Small intestine (tissue), 16 donors: ENCODE measurements around the gene SOAT2. TPM values are rescaled to one million over a fixed set of nuclear protein-coding genes. Genes with fewer than 3 reads are reported as not detected.

Source experiments
- DNase-seq, 2 donors: peaks; one replicate each; pipeline versions ENCODE4 v3.0.0 to v3.0.0-alpha.2; 2013
- FAIRE-seq: peaks from 2 replicates; lab custom pipeline; 2012; peaks lifted over from hg19 to GRCh38; lab: Jason Lieb, UNC
- H3K27ac ChIP-seq, 3 donors: one replicate each; pipeline ENCODE4 v1.5.1; 2013; ENCODE audit warnings: low read length in 2 of 3, mild to moderate bottlenecking in 2 of 3, control low read depth in 1 of 3, inconsistent platforms in 1 of 3, low read depth in 1 of 3, moderate library complexity in 1 of 3
- H3K27me3 ChIP-seq, 3 donors: one replicate each; pipeline ENCODE4 v1.6.1; 2013; ENCODE audit warnings: low read length in 3 of 3, inconsistent platforms in 1 of 3; ENCODE audit not compliant: control insufficient read depth in 3 of 3, insufficient read depth in 3 of 3
- H3K36me3 ChIP-seq, 3 donors: one replicate each; pipeline ENCODE4 v1.6.1; 2013; ENCODE audit warnings: low read length in 3 of 3, inconsistent platforms in 1 of 3, low read depth in 1 of 3, mild to moderate bottlenecking in 1 of 3, moderate library complexity in 1 of 3; ENCODE audit not compliant: control insufficient read depth in 3 of 3, insufficient read depth in 2 of 3
- H3K4me1 ChIP-seq, 3 donors: one replicate each; pipeline ENCODE4 v1.6.1; 2013; ENCODE audit warnings: low read length in 2 of 3, inconsistent platforms in 1 of 3, low read depth in 1 of 3, mild to moderate bottlenecking in 1 of 3, moderate library complexity in 1 of 3; ENCODE audit not compliant: control insufficient read depth in 3 of 3, insufficient read depth in 2 of 3
- H3K4me3 ChIP-seq, 3 donors: one replicate each; pipeline ENCODE4 v1.5.1; 2013; ENCODE audit warnings: low read length in 3 of 3, control low read depth in 1 of 3, inconsistent platforms in 1 of 3, low read depth in 1 of 3, mild to moderate bottlenecking in 1 of 3, moderate library complexity in 1 of 3
- H3K9me3 ChIP-seq, 2 donors: one replicate each; pipeline ENCODE4 v1.6.1; 2013; ENCODE audit warnings: low read depth in 1 of 2, low read length in 1 of 2; ENCODE audit not compliant: control insufficient read depth in 2 of 2, insufficient read depth in 1 of 2
- WGBS, 3 donors: extraction: QIAGEN DNeasy Blood & Tissue Kit; methylation state at CpG; one replicate each; pipeline ENCODE4 v1.1.7; 2013; 5-methylcytosine and 5-hydroxymethylcytosine counted together
- long read RNA-seq, 10 donors: transcript quantifications; one replicate each; lab custom pipeline, GENCODE V29; 2026
- polyA plus RNA-seq, 4 donors: library from polyadenylated mRNA; stranded (reverse) in 3 of 4; unstranded in 1 of 4; fragments of 200-250 nt in 3 of 4; fragments of 120-200 nt in 1 of 4; gene quantifications; one replicate each; pipeline versions ENCODE4 v1.2.1 to v1.2.3, GENCODE V29; 2013
- donor health status: healthy with polysubstance abuse.
- donor health status: control.
- donor health status: control.
- donor health status: Bipolar disorder and iron deficiency.
- donor health status: healthy.

Gene SOAT2, protein sequence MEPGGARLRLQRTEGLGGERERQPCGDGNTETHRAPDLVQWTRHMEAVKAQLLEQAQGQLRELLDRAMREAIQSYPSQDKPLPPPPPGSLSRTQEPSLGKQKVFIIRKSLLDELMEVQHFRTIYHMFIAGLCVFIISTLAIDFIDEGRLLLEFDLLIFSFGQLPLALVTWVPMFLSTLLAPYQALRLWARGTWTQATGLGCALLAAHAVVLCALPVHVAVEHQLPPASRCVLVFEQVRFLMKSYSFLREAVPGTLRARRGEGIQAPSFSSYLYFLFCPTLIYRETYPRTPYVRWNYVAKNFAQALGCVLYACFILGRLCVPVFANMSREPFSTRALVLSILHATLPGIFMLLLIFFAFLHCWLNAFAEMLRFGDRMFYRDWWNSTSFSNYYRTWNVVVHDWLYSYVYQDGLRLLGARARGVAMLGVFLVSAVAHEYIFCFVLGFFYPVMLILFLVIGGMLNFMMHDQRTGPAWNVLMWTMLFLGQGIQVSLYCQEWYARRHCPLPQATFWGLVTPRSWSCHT
- polyA plus RNA-seq = 100 to 1,000 TPM in 1 of 4 donors, 10 to 100 TPM in 2, 1 to 10 TPM in 1; 4.2 to 141 (median 85.7) TPM
- long read RNA-seq, donor 1, transcript SOAT2-201 (15 exons, 2,044 nt) = major isoform, 23 of 138 reads
- long read RNA-seq, donor 1, partial matches to known transcripts = 98 of 138 reads
- long read RNA-seq, donor 1, other reads (novel, unspliced or antisense) = 17 of 138 reads
- long read RNA-seq, donor 2, partial matches to known transcripts = 6 of 6 reads
- long read RNA-seq, donor 2, other reads (novel, unspliced or antisense) = 0 of 6 reads
- long read RNA-seq, donor 3, partial matches to known transcripts = 8 of 10 reads
- long read RNA-seq, donor 3, other reads (novel, unspliced or antisense) = 0 of 10 reads
- long read RNA-seq, donor 4 = 0 reads
- long read RNA-seq, donor 5, partial matches to known transcripts = 16 of 19 reads
- long read RNA-seq, donor 5, other reads (novel, unspliced or antisense) = 0 of 19 reads
- long read RNA-seq, donor 6, transcript SOAT2-201 (15 exons, 2,044 nt) = major isoform, 8 of 21 reads
- long read RNA-seq, donor 6, partial matches to known transcripts = 13 of 21 reads
- long read RNA-seq, donor 6, other reads (novel, unspliced or antisense) = 0 of 21 reads
- long read RNA-seq, donor 7 = 0 reads
- long read RNA-seq, donor 8 = 0 reads
- long read RNA-seq, donor 9, partial matches to known transcripts = 0 of 1 reads
- long read RNA-seq, donor 9, other reads (novel, unspliced or antisense) = 0 of 1 reads
- long read RNA-seq, donor 10, partial matches to known transcripts = 8 of 11 reads
- long read RNA-seq, donor 10, other reads (novel, unspliced or antisense) = 0 of 11 reads

DNA sequence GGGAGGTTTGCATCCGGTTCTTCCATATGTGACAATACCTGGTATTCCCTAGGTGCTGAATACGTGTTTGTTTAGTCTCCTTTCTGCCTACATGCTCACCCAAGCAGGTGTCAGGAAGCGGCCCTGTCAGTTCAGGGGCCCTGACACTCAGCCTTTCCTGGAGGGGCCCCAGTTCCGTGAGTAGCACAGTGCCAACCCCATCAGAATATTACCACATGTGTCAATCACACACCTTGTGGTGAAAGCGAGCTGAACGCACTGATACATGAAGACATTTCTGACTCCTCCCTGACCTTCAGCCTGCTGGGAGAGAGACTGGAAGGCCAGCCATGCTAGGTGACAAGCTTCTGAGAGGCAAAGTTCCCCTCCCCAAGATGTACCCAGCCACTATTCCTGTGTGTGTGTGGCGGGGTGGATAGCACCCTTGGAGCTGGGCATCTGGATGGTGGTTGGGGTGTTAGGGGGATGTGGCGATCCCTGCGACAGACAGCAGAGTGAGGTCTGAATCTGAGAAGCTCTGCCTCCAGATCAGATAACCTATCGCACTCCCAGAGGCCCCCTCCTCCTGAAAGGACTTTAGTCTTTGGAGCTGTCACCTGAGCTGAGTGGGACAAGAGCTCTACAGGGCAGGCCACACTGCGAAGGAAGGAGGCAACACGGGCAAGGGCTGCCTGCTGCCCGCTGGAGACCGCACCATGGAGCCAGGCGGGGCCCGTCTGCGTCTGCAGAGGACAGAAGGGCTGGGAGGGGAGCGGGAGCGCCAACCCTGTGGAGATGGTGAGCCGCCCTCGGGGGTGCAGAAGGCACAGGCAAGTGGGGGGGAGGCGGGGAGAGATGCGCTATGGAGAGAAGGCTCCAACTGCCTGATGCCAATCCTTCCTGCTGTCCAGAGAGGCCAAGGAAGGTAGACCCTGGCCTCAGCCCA lies at the start of gene SOAT2:
Gene SOAT2, plus strand, starts transcription at position 604 of the 925 bp plus-strand sequence. Its CDS starts 92 bp downstream, at position 696.
- WGBS, 3 donors = 27 to 64% (median 38%) methylated on average over 22 to 23 of the region's 23 CpGs
- Histone ChIP-seq H3K4me3 (peak within 1 kb of the TSS in 2 of 3 donors; percentile 36 to 41), H3K36me3 (peaks cover 0 to 15% (median 0%) of the 10 kb centered on the region in 3 donors), H3K9me3 (no peaks in the 10 kb centered on the region), H3K4me1 (peaks cover 9 to 66% (median 19%) of the 10 kb centered on the region in 3 donors), H3K27ac (peak within 1 kb of the TSS; percentile 86 to 97 (median 90)), H3K27me3 (no peaks in the 10 kb centered on the region)
- no peak for FAIRE-seq
- peak; percentile 81 to 92 for DNase-seq

DNA sequence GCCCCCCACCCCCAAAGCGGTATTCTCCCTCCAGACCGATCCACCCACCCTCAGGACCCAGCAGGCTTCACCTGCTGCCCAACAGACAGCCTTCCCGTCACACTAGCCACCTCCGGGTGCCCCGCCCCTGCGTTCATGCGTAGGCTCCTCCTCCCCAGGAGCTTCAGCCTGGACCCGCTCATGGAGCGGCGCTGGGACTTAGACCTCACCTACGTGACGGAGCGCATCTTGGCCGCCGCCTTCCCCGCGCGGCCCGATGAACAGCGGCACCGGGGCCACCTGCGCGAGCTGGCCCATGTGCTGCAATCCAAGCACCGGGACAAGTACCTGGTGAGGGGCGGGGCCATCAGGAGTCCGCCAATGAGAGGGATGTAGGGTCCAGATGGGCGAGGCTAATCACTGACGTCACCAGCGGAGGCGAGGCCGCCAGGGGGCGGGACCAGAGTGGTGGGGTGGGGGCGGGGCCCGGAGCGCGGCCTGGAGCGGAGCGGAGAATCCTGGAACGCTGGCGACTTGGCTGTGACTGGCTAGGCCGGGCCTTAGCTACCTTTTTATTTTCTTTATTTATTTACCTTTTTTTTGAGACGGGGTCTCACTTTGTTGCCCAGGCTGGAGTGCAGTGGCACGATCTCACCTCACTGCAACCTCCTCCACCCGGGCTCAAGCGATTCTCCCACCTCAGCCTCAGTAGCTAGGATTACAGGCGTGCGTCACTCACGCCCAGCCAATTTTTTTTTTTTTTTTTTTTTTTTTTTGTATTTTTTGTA lies 49.0 kb upstream of the SOAT2 start:
- peaks cover 0 to 58% (median 0%) of the 10 kb centered on the region in 3 donors for H3K36me3 ChIP-seq
- FAIRE-seq = no peak
- peak; percentile 98 for DNase-seq
- peaks cover 0 to 53% (median 3%) of the 10 kb centered on the region in 3 donors for H3K4me1 ChIP-seq
- peak overlapping the region; percentile 90 to 95 (median 90) for H3K27ac ChIP-seq
- 2 to 6% (median 2%) methylated on average over 47 to 48 of the region's 48 CpGs for WGBS, 3 donors
- H3K9me3 ChIP-seq = no peaks in the 10 kb centered on the region
- peak overlapping the region; percentile 30 to 53 (median 45) for H3K4me3 ChIP-seq
- H3K27me3 ChIP-seq = no peaks in the 10 kb centered on the region

GRCh38 chr12:53055471-53056266 lies 47.6 kb upstream of the SOAT2 start:
- H3K36me3 ChIP-seq = peaks cover 0 to 72% (median 0%) of the 10 kb centered on the region in 3 donors
- no peaks in the 10 kb centered on the region for H3K9me3 ChIP-seq
- DNase-seq (no peak), FAIRE-seq (no peak)
- H3K27ac ChIP-seq = no peak overlapping the region
- peaks cover 0 to 40% (median 3%) of the 10 kb centered on the region in 3 donors for H3K4me1 ChIP-seq
- no peaks in the 10 kb centered on the region for H3K27me3 ChIP-seq
- WGBS, 3 donors = 82 to 84% (median 82%) methylated on average over 15 of the region's 15 CpGs
- H3K4me3 ChIP-seq = no peak overlapping the region

DNA sequence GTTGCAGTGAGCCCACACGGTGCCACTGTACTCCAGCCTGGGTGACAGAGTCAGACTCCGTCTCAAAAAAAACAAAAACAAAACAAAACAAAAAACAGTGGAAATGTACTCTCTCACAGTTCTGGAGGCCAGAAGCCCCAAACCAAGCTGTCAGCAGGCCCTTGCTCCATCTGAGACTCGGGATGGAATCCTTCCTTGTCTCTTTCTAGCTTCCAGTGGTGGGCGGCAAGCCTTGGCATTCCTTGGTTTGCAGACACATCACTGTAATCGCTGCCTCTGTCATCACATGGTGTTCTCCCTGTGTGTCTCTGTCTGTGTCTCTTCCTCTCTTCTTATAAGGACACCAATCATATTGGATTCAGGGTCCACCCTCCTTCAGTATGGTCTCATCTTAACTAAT lies 47.0 kb upstream of the SOAT2 start:
- Histone ChIP-seq H3K4me1 (peaks cover 0 to 40% (median 3%) of the 10 kb centered on the region in 3 donors), H3K36me3 (peaks cover 0 to 76% (median 0%) of the 10 kb centered on the region in 3 donors), H3K27me3 (no peaks in the 10 kb centered on the region), H3K9me3 (no peaks in the 10 kb centered on the region), H3K27ac (no peak overlapping the region), H3K4me3 (no peak overlapping the region)
- WGBS, 3 donors = 82 to 89% (median 85%) methylated on average over 5 of the region's 5 CpGs
- FAIRE-seq = no peak
- DNase-seq = no peak

GRCh38 chr12:53056901-53057300 lies 46.4 kb upstream of the SOAT2 start:
- peaks cover 0 to 76% (median 0%) of the 10 kb centered on the region in 3 donors for H3K36me3 ChIP-seq
- FAIRE-seq = no peak
- no peak overlapping the region for H3K4me3 ChIP-seq
- H3K4me1 ChIP-seq = peaks cover 0 to 40% (median 3%) of the 10 kb centered on the region in 3 donors
- no peak for DNase-seq
- no peak overlapping the region for H3K27ac ChIP-seq
- no peaks in the 10 kb centered on the region for H3K27me3 ChIP-seq
- H3K9me3 ChIP-seq = no peaks in the 10 kb centered on the region
- 93 to 96% (median 94%) methylated on average over 7 of the region's 7 CpGs for WGBS, 3 donors

GRCh38 chr12:53057816-53058500 lies 45.3 kb upstream of the SOAT2 start:
- H3K4me3 ChIP-seq = no peak overlapping the region
- peaks cover 0 to 78% (median 0%) of the 10 kb centered on the region in 3 donors for H3K36me3 ChIP-seq
- no peaks in the 10 kb centered on the region for H3K9me3 ChIP-seq
- FAIRE-seq (no peak), DNase-seq (no peak)
- 83 to 87% (median 84%) methylated on average over 13 of the region's 13 CpGs for WGBS, 3 donors
- H3K27ac ChIP-seq = no peak overlapping the region
- H3K4me1 ChIP-seq = peaks cover 0 to 32% (median 3%) of the 10 kb centered on the region in 3 donors
- no peaks in the 10 kb centered on the region for H3K27me3 ChIP-seq
